HepG2 (cell line): ENCODE measurements around the gene DPPA2.

Experiments used
- GZF1 ChIP-seq: sonication (generic); formaldehyde crosslinking; IDR thresholded peaks from 2 replicates; pipeline ENCODE4 v1.5.1; 2020; ENCODE audit warnings: mild to moderate bottlenecking, missing genetic modification reagents
- ZNF670 ChIP-seq: sonication (generic); formaldehyde crosslinking; IDR thresholded peaks from 2 replicates; pipeline ENCODE4 v1.8.0; 2022; ENCODE audit warnings: mild to moderate bottlenecking, missing genetic modification reagents, borderline replicate concordance
- TF ChIP-seq, protein P1 (sequence below): sonication (generic); formaldehyde crosslinking; IDR thresholded peaks from 2 replicates; pipeline ENCODE4 v1.5.0; 2020; ENCODE audit warnings: mild to moderate bottlenecking, missing genetic modification reagents, moderate library complexity

DNA sequence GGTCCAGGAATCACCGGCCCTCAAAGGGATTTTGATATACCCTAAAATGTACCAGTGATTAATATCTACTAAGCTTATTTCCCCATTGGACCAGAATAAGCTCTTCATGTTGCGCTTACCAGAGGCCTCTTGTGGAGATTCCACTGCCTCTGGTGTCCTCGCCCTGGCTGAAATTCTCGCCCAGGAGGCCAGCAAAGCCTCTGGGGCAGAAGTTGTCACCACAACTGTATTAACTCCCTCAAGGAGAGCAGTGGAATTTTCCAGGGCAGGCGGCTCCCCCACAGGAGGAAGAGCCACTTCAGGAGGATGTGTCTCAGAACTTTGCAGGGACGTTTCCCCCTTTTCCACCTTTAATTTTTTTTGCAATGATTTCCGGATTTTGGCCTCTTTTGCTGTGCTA is 14.1 kb upstream of the DPPA2 start:
- TF ChIP-seq, protein P1, sequence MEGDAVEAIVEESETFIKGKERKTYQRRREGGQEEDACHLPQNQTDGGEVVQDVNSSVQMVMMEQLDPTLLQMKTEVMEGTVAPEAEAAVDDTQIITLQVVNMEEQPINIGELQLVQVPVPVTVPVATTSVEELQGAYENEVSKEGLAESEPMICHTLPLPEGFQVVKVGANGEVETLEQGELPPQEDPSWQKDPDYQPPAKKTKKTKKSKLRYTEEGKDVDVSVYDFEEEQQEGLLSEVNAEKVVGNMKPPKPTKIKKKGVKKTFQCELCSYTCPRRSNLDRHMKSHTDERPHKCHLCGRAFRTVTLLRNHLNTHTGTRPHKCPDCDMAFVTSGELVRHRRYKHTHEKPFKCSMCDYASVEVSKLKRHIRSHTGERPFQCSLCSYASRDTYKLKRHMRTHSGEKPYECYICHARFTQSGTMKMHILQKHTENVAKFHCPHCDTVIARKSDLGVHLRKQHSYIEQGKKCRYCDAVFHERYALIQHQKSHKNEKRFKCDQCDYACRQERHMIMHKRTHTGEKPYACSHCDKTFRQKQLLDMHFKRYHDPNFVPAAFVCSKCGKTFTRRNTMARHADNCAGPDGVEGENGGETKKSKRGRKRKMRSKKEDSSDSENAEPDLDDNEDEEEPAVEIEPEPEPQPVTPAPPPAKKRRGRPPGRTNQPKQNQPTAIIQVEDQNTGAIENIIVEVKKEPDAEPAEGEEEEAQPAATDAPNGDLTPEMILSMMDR: no peak
- TF ChIP-seq ZNF670 (CRISPR knock-in tag) (no peak), GZF1 (no peak)
